Body of pancreas (tissue), 4 donors: Measurements from ENCODE around the gene CCDC27.
"Not testable (repeated sequence)": the region's sequence is repeated elsewhere in the genome, so short reads cannot be mapped to it uniquely, and the experiment has no call there.

ENCODE experiments used
- POLR2A ChIP-seq, 3 donors: fragments of 450-650 bp; IDR thresholded peaks; one replicate each; pipeline ENCODE4 v1.6.1; 2016; ENCODE audit warnings: antibody characterized with exemption in 3 of 3, mild to moderate bottlenecking in 2 of 3
- TF ChIP-seq, protein P1 (sequence below), 7 experiments: fragments of 450-650 bp in 4 of 7; fragments of 200-600 bp in 3 of 7; sonication (generic) in 3 of 7; IDR thresholded peaks; one replicate each; pipeline ENCODE4 v1.5.1; 2016 to 2019; ENCODE audit warnings: antibody characterized with exemption in 7 of 7

DNA sequence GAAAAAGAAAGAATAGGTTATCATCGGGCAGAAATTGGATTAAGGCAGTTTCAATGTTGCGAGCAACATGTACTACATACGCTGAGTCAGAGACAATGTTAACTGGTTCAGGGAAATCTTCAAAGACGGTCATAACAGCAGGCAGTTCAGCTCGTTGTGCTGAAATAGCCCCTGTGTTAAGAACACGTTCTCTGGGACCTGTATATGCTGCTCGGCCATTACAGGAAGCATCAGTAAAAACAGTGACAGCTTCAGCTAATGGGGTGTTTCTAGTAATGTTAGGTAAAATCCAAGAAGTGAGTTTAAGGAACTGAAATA, 52.3 kb downstream of the CCDC27 start:
- not testable (repeated sequence) for TF ChIP-seq POLR2A (IDR thresholded peaks at IDR 0.05)
- TF ChIP-seq, protein P1, sequence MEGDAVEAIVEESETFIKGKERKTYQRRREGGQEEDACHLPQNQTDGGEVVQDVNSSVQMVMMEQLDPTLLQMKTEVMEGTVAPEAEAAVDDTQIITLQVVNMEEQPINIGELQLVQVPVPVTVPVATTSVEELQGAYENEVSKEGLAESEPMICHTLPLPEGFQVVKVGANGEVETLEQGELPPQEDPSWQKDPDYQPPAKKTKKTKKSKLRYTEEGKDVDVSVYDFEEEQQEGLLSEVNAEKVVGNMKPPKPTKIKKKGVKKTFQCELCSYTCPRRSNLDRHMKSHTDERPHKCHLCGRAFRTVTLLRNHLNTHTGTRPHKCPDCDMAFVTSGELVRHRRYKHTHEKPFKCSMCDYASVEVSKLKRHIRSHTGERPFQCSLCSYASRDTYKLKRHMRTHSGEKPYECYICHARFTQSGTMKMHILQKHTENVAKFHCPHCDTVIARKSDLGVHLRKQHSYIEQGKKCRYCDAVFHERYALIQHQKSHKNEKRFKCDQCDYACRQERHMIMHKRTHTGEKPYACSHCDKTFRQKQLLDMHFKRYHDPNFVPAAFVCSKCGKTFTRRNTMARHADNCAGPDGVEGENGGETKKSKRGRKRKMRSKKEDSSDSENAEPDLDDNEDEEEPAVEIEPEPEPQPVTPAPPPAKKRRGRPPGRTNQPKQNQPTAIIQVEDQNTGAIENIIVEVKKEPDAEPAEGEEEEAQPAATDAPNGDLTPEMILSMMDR (IDR thresholded peaks at IDR 0.05), result not testable (repeated sequence)
